AG04450 (cell line): Measurements from ENCODE around the gene GNG2. TPM values are rescaled to one million over a fixed set of nuclear protein-coding genes. Genes with fewer than 3 reads are reported as not detected.

Experiments
- CTCF ChIA-PET: fragments of 300-600, 350-600 bp; formaldehyde crosslinking; extraction: SDS; loops from one replicate; lab custom pipeline; 2022; ENCODE audit warnings: antibody characterized with exemption, inconsistent platforms; lab: Charles Lee
- POLR2A ChIA-PET: fragments of 350-600 bp; formaldehyde crosslinking; extraction: SDS; loops from one replicate; lab custom pipeline; 2021; ENCODE audit warnings: antibody characterized with exemption, inconsistent platforms; lab: Yijun Ruan, JAX
- DNase-seq: peaks from one replicate; pipeline ENCODE4 v3.0.0-alpha.2; 2011; ENCODE audit warnings: low read depth, low spot score
- H3K27ac ChIP-seq: one replicate; pipeline ENCODE4 v1.5.1; 2012; ENCODE audit warnings: low read depth, low read length, control low read depth
- H3K27me3 ChIP-seq: one replicate; pipeline ENCODE4 v1.6.0; 2012; ENCODE audit warnings: low read length; ENCODE audit not compliant: control insufficient read depth, insufficient read depth
- H3K4me3 ChIP-seq: 2 replicates; pipeline ENCODE4 v1.5.1; 2011; ENCODE audit warnings: mild to moderate bottlenecking, low read depth, low read length, control low read depth
- H3K9me3 ChIP-seq: 2 replicates; pipeline ENCODE4 v1.5.1; 2012; ENCODE audit warnings: low read length; ENCODE audit not compliant: control insufficient read depth, insufficient read depth
- polyA plus RNA-seq: library from polyadenylated mRNA; depleted of rRNA; stranded (reverse); fragments of >200 nt; gene quantifications from 2 replicates; pipeline ENCODE4 v1.2.3, GENCODE V29; 2011
- TF ChIP-seq, protein P1 (sequence below): IDR thresholded peaks from 2 replicates; pipeline ENCODE4 v1.5.1; 2011; ENCODE audit warnings: low read depth, low read length, control low read depth, inconsistent platforms

The GNG2 gene
- polyA plus RNA-seq, 1 experiment = 83.9 TPM

- H3K27me3 ChIP-seq = no peaks in the 10 kb centered on the region
- no peak overlapping the region for H3K27ac ChIP-seq
- ChIA-PET CTCF (no interaction called here), POLR2A (no interaction called here)
- DNase-seq = no peak
- TF ChIP-seq, protein P1, sequence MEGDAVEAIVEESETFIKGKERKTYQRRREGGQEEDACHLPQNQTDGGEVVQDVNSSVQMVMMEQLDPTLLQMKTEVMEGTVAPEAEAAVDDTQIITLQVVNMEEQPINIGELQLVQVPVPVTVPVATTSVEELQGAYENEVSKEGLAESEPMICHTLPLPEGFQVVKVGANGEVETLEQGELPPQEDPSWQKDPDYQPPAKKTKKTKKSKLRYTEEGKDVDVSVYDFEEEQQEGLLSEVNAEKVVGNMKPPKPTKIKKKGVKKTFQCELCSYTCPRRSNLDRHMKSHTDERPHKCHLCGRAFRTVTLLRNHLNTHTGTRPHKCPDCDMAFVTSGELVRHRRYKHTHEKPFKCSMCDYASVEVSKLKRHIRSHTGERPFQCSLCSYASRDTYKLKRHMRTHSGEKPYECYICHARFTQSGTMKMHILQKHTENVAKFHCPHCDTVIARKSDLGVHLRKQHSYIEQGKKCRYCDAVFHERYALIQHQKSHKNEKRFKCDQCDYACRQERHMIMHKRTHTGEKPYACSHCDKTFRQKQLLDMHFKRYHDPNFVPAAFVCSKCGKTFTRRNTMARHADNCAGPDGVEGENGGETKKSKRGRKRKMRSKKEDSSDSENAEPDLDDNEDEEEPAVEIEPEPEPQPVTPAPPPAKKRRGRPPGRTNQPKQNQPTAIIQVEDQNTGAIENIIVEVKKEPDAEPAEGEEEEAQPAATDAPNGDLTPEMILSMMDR = no peak
- H3K4me3 ChIP-seq = no peak overlapping the region
- no peaks in the 10 kb centered on the region for H3K9me3 ChIP-seq
These were observed 77.7 kb downstream of the GNG2 start for GRCh38 chr14:51938137-51938536.

DNA sequence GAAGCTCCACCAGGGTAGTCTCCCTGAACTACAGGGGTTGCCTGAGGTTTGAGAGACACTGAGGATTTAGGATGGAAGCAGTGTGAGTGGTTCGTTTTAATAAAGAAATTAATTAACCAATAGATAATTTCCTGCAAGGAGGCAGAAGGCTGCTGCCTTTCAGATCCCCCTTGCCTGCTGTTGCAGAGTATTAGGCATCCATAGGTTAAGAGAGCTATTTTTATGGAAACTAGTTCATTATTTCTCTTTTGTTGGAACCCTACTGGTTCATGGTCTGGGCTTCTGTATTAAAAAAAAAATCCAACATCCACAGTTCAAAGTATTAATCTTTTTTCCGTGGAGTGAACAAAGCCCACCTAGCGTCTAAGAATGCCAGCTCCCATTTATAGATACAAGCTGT, 78.4 kb downstream of the GNG2 start:
- Histone ChIP-seq H3K27me3 (no peaks in the 10 kb centered on the region), H3K9me3 (no peaks in the 10 kb centered on the region), H3K4me3 (no peak overlapping the region), H3K27ac (no peak overlapping the region)
- POLR2A ChIA-PET = no interaction called here
- TF ChIP-seq, protein P1 = no peak
- CTCF ChIA-PET = interaction anchor here (0.5 kb wide), 1 partner anchor 28 kb away, joined by 3 read pairs; no protein-coding TSS in a partner anchor
- DNase-seq = no peak

DNA sequence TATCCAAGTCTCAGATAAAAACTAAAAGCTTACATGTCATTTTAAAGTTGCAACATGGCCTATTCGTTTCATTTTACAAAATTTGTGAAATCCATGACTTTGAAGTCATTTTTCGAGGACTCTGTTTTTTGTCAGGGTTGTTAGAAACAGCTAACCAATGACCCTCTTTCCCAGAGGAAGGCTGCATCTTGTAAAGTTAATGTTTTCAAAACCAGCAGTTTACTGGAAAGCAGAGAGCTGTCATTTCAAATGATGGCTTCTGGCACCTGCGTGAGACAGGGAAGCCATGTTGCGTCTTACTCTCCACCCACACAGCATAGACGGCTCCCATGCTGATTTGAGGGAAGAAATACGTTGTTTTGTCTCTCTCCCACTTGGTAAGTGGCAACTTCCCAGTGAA, 78.8 kb downstream of the GNG2 start:
- no peak overlapping the region for H3K4me3 ChIP-seq
- TF ChIP-seq, protein P1 = no peak

GRCh38 chr14:51939755-51940301, 79.4 kb downstream of the GNG2 start:
- Histone ChIP-seq H3K27me3 (no peaks in the 10 kb centered on the region), H3K4me3 (no peak overlapping the region), H3K9me3 (no peaks in the 10 kb centered on the region), H3K27ac (no peak overlapping the region)
- CTCF ChIA-PET = no interaction called here
- POLR2A ChIA-PET = no interaction called here
- no peak for DNase-seq
- TF ChIP-seq, protein P1 = no peak

More for the DNA sequence above, 78.8 kb downstream of the GNG2 start:
- POLR2A ChIA-PET = no interaction called here
- CTCF ChIA-PET = interaction anchor here (0.5 kb wide), 1 partner anchor 28 kb away, joined by 3 read pairs; no protein-coding TSS in a partner anchor
- H3K27ac ChIP-seq = no peak overlapping the region
- H3K27me3 ChIP-seq = no peaks in the 10 kb centered on the region
- no peaks in the 10 kb centered on the region for H3K9me3 ChIP-seq
- DNase-seq = no peak

- no peak overlapping the region for H3K4me3 ChIP-seq
- H3K27ac ChIP-seq = no peak overlapping the region
- CTCF ChIA-PET = interaction anchor here (1.3 kb wide), 1 partner anchor 133 kb away, joined by 3 read pairs; no protein-coding TSS in a partner anchor
- no peaks in the 10 kb centered on the region for H3K27me3 ChIP-seq
- DNase-seq = no peak
- TF ChIP-seq, protein P1 = no peak
- no peaks in the 10 kb centered on the region; the same call in 1 of the 2 replicates for H3K9me3 ChIP-seq
- POLR2A ChIA-PET = no interaction called here
These were observed 82.6 kb downstream of the GNG2 start for GRCh38 chr14:51942971-51943370.
